SK-N-SH (cell line): Measurements from ENCODE around the gene MAST4. TPM values are rescaled to one million over a fixed set of nuclear protein-coding genes. Genes with fewer than 3 reads are reported as not detected.

ENCODE experiments used
- CTCF ChIA-PET: fragments of 300-600, 350-600 bp; formaldehyde crosslinking; extraction: SDS; loops from one replicate; lab custom pipeline; 2021; lab: Yijun Ruan, JAX
- POLR2A ChIA-PET: fragments of 350-600 bp; sonication (Branson Sonifier 250); formaldehyde crosslinking; extraction: SDS; loops from one replicate; lab custom pipeline; 2020; ENCODE audit warnings: antibody characterized with exemption, inconsistent platforms; lab: Yijun Ruan, JAX
- DNase-seq: peaks from one replicate; pipeline ENCODE4 v3.0.0; 2012
- H2AFZ ChIP-seq: fragments of 200-600 bp; sonication (generic); 2 replicates; pipeline ENCODE4 v1.8.1; 2016; ENCODE audit warnings: antibody characterized with exemption, mild to moderate bottlenecking, low read depth
- H3F3A ChIP-seq: fragments of 200-600 bp; sonication (generic); replicated peaks from 2 replicates; pipeline ENCODE3; 2016; ENCODE audit warnings: antibody characterized with exemption, mild to moderate bottlenecking; ENCODE audit not compliant: insufficient read depth
- H3K27ac ChIP-seq, 2 experiments: fragments of 200-500 bp in 1 of 2; fragments of 200-600 bp in 1 of 2; sonication (Bioruptor generic) in 1 of 2; sonication (generic), shearing (Covaris generic) in 1 of 2; 2 replicates each; pipeline versions ENCODE4 v1.5.1 to v1.6.1; 2014 to 2016; ENCODE audit warnings: low read depth in 2 of 2, inconsistent platforms in 1 of 2, low read length in 1 of 2, mild to moderate bottlenecking in 1 of 2, mixed read lengths in 1 of 2
- H3K27me3 ChIP-seq: fragments of 200-600 bp; sonication (generic), shearing (Covaris generic); 2 replicates; pipeline ENCODE4 v1.6.1; 2016; ENCODE audit warnings: mixed run types; ENCODE audit not compliant: insufficient read depth
- H3K36me3 ChIP-seq, 2 experiments: fragments of 200-500 bp in 1 of 2; fragments of 200-600 bp in 1 of 2; sonication (Bioruptor generic) in 1 of 2; sonication (generic) in 1 of 2; replicated peaks in 1 of 2; 2 replicates each; pipeline versions ENCODE3 to v1.5.1; 2014 to 2016; ENCODE audit warnings: low read length in 1 of 2, mild to moderate bottlenecking in 1 of 2; ENCODE audit not compliant: insufficient read depth in 2 of 2, control insufficient read depth in 1 of 2
- H3K4me1 ChIP-seq, 2 experiments: fragments of 200-500 bp in 1 of 2; fragments of 200-600 bp in 1 of 2; sonication (Bioruptor generic) in 1 of 2; sonication (generic), shearing (Covaris generic) in 1 of 2; 2 replicates each; pipeline versions ENCODE4 v1.5.1 to v1.6.1; 2014 to 2016; ENCODE audit warnings: low read depth in 1 of 2, low read length in 1 of 2, mixed run types in 1 of 2; ENCODE audit not compliant: insufficient read depth in 2 of 2, control insufficient read depth in 1 of 2
- H3K4me2 ChIP-seq: fragments of 200-600 bp; sonication (generic), shearing (Covaris generic); 2 replicates; pipeline ENCODE4 v1.6.1; 2017; ENCODE audit warnings: mixed run types
- H3K4me3 ChIP-seq, 2 experiments: fragments of 200-500 bp in 1 of 2; fragments of 200-600 bp in 1 of 2; sonication (Bioruptor generic) in 1 of 2; sonication (generic), shearing (Covaris generic) in 1 of 2; 2 replicates each; pipeline versions ENCODE4 v1.5.1 to v1.8.1; 2014 to 2016; ENCODE audit warnings: low read depth in 2 of 2, inconsistent platforms in 1 of 2, low read length in 1 of 2, mild to moderate bottlenecking in 1 of 2, mixed read lengths in 1 of 2, moderate library complexity in 1 of 2
- H3K79me2 ChIP-seq: fragments of 200-600 bp; sonication (generic); 2 replicates; pipeline ENCODE4 v1.8.1; 2017; ENCODE audit warnings: mild to moderate bottlenecking; ENCODE audit not compliant: insufficient read depth
- H3K9ac ChIP-seq: fragments of 200-600 bp; sonication (generic); 2 replicates; pipeline ENCODE4 v1.6.1; 2017; ENCODE audit warnings: mixed run types
- H3K9me2 ChIP-seq: fragments of 200-600 bp; sonication (generic); 2 replicates; pipeline ENCODE4 v1.6.1; 2017; ENCODE audit warnings: mixed run types
- H3K9me3 ChIP-seq: fragments of 200-600 bp; sonication (generic); 2 replicates; pipeline ENCODE4 v1.6.1; 2017; ENCODE audit warnings: mixed run types, mild to moderate bottlenecking, moderate library complexity
- H4K20me1 ChIP-seq: fragments of 200-600 bp; sonication (generic); 2 replicates; pipeline ENCODE4 v1.6.1; 2017; ENCODE audit warnings: mild to moderate bottlenecking, mixed run types; ENCODE audit not compliant: insufficient read depth
- EP300 ChIP-seq, 2 experiments: IDR thresholded peaks; 2 replicates each; pipeline versions ENCODE4 v1.4.0 to v1.6.1; 2012; ENCODE audit warnings: borderline replicate concordance in 1 of 2, low read depth in 1 of 2, low read length in 1 of 2
- FOXJ3 ChIP-seq: sonication (generic); formaldehyde crosslinking; IDR thresholded peaks from 2 replicates; pipeline ENCODE4 v1.5.1; 2020; ENCODE audit warnings: mild to moderate bottlenecking, missing genetic modification reagents
- GATA2 ChIP-seq: sonication (generic); formaldehyde crosslinking; IDR thresholded peaks from 2 replicates; pipeline ENCODE4 v1.5.0; 2020; ENCODE audit warnings: mild to moderate bottlenecking, missing genetic modification reagents
- MXI1 ChIP-seq: IDR thresholded peaks from 2 replicates; pipeline ENCODE4 v1.6.1; 2012; ENCODE audit warnings: mild to moderate bottlenecking, low read depth, low read length, improper control_type of control experiment
- NFIC ChIP-seq: IDR thresholded peaks from 2 replicates; pipeline ENCODE4 v1.4.0; 2012; ENCODE audit warnings: borderline replicate concordance
- RCOR1 ChIP-seq: fragments of 150-350 bp; IDR thresholded peaks from 2 replicates; pipeline ENCODE4 v1.6.1; 2017; ENCODE audit warnings: antibody characterized with exemption, low read length
- REST ChIP-seq: IDR thresholded peaks from 2 replicates; pipeline ENCODE4 v1.6.1; 2012; ENCODE audit warnings: mild to moderate bottlenecking, low read depth, low read length, moderate library complexity
- RFX5 ChIP-seq: IDR thresholded peaks from 2 replicates; pipeline ENCODE4 v1.6.1; 2012; ENCODE audit warnings: mild to moderate bottlenecking, improper control_type of control experiment, low read length
- USF1 ChIP-seq: IDR thresholded peaks from 2 replicates; pipeline ENCODE4 v1.4.0; 2012; ENCODE audit warnings: low read depth, borderline replicate concordance
- WGBS: methylation state at CpG from one replicate; pipeline ENCODE4 v1.1.6; 2017; ENCODE audit warnings: low lambda C conversion rate; 5-methylcytosine and 5-hydroxymethylcytosine counted together
- polyA plus RNA-seq, 3 experiments: library from polyadenylated mRNA; depleted of rRNA; stranded (reverse); fragments of >200 nt; gene quantifications; 2 replicates each; pipeline ENCODE4 v1.2.3, GENCODE V29; 2012

Gene MAST4
- polyA plus RNA-seq, 1 of the 3 experiments (the other 2 are of a cell fraction), result 2.2 TPM

- POLR2A ChIA-PET, result no interaction called here
- CTCF ChIA-PET, result no interaction called here
- Histone ChIP-seq H3K9ac (no peak overlapping the region), H2AFZ (no peak overlapping the region), H3K36me3 (no peaks in the 10 kb centered on the region), H3K9me3 (no peaks in the 10 kb centered on the region)
- DNase-seq, result no peak
- no peak for TF ChIP-seq USF1
- TF ChIP-seq, all 33 proteins: peak for 0
- Histone ChIP-seq H3K4me1 (peaks cover 0 to 7% of the 10 kb centered on the region in 2 experiments; a peak in 1 of 4 replicates), H3K27ac (no peak overlapping the region), H4K20me1 (no peaks in the 10 kb centered on the region), H3K79me2 (no peaks in the 10 kb centered on the region), H3K4me3 (no peak overlapping the region), H3K4me2 (no peak overlapping the region), H3K9me2 (no peaks in the 10 kb centered on the region), H3K27me3 (no peaks in the 10 kb centered on the region), H3F3A (no peaks in the 10 kb centered on the region)
- 53% methylated on average over 5 of the region's 5 CpGs for WGBS
Measured at GRCh38 chr5:66720780-66721179, 124.6 kb downstream of the MAST4 start.

- Histone ChIP-seq H3K36me3 (no peaks in the 10 kb centered on the region), H3K27me3 (no peaks in the 10 kb centered on the region), H3K4me1 (peaks cover 0 to 6% of the 10 kb centered on the region in 2 experiments; a peak in 1 of 4 replicates), H4K20me1 (no peaks in the 10 kb centered on the region), H3K9me2 (no peaks in the 10 kb centered on the region), H3K79me2 (no peaks in the 10 kb centered on the region), H3F3A (no peaks in the 10 kb centered on the region), H3K4me3 (no peak overlapping the region), H3K9ac (no peak overlapping the region), H2AFZ (no peak overlapping the region), H3K4me2 (no peak overlapping the region), H3K27ac (no peak overlapping the region), H3K9me3 (no peaks in the 10 kb centered on the region)
- WGBS, result 40% methylated on average over 4 of the region's 4 CpGs
- POLR2A ChIA-PET, result no interaction called here
- CTCF ChIA-PET, result interaction anchor here (0.8 kb wide), 1 partner anchor 15 kb away, joined by 3 read pairs; no protein-coding TSS in a partner anchor
- DNase-seq, result no peak
- TF ChIP-seq NFIC (no peak), REST (no peak), MXI1 (no peak), RCOR1 (no peak), FOXJ3 (CRISPR knock-in tag) (no peak), RFX5 (no peak), EP300 (IDR thresholded peaks at IDR 0.05; ENCODE audit: borderline replicate concordance in 1 of 2, low read depth in 1 of 2, low read length in 1 of 2) (no peak), GATA2 (CRISPR knock-in tag) (no peak)
Measured at GRCh38 chr5:66722686-66723085, 126.5 kb downstream of the MAST4 start.
